HTR-8/SVneo (cell line): Measurements from ENCODE around the gene EIF4G3.
A peak's percentile ranks its signal among the peaks of the same experiment; 100 is the strongest.
"Not testable (repeated sequence)": the region's sequence is repeated elsewhere in the genome, so short reads cannot be mapped to it uniquely, and the experiment has no call there.

Experiments used
- DNase-seq: peaks from one replicate; pipeline ENCODE4 v3.0.0; 2011; ENCODE audit warnings: low spot score, mixed read lengths; ENCODE audit not compliant: insufficient read length
- FAIRE-seq: peaks from 2 replicates; lab custom pipeline; 2011; peaks lifted over from hg19 to GRCh38; lab: Jason Lieb, UNC

Gene EIF4G3

DNA sequence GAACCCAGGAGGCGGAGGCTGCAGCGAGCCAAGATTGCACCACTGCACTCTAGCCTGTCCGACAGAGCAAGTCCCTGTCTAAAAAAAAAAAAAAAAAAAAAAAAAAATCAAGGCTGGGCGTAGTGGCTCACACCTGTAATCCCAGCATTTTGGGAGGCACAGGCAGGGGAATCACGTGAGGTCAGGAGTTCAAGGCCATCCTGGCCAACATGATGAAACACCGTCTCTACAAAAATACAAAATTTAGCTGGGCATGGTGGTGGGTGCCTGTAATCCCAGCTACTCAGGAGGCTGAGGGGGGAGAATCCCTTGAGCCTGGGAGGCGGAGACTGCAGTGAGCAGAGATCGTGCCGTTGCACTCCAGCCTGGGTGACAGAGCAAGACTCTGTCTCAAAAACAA is 387.1 kb downstream of the EIF4G3 start:
- not testable (repeated sequence) for FAIRE-seq, DNase-seq

DNA sequence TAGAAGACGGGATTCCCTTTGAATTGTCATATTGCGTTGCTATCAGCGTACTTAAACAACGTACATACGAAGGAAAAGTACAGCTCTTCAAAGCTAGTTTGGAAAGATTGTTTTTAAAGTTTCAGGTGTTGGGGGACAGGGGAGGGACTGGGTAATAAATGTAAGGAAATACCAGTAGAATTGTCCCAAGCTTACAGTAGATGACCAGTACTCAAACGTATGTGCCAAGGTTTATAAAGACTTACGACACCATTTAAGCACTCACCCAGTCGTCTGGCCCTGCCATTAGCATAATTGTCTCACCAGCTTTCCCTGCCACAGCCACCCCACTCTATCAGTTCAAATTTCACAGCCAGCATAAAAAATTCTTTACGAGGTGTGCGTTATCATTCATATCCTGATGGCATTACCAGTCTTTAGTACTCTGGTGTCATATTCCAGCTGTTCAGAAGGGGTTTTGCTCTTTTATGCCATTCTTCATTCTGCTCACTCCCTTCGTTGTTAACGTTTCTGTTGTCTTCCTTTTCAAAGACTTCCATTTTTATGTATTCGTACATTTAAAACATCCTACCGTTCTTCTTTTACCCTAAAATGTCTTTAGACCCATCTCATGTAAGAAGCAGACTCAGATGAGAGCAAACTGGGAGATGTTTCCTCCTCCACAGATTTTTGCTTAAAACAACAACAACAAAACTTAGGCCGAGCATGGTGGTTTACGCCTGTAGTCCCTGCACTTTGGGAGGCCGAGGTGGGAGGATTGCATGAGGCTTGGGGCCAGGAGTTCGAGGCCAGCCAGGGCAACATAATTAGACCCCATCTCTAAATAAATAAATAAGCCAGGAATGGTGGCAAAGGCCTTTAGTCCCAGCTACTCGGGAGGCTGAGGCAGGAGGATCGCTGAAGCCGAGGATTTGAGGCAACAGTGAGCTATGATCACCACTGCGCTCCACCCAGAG is 388.6 kb downstream of the EIF4G3 start:
- DNase-seq (peak; percentile 35), FAIRE-seq (no peak)

GRCh38 chr1:20787029-20787839 is 389.5 kb downstream of the EIF4G3 start, which contains the start of gene HP1BP3:
TSS of gene HP1BP3 (minus strand) at chr1:20787307. CDS start at chr1:20780440, 6,867 bp downstream.
- FAIRE-seq: no peak
- DNase-seq: peak; percentile 68

DNA sequence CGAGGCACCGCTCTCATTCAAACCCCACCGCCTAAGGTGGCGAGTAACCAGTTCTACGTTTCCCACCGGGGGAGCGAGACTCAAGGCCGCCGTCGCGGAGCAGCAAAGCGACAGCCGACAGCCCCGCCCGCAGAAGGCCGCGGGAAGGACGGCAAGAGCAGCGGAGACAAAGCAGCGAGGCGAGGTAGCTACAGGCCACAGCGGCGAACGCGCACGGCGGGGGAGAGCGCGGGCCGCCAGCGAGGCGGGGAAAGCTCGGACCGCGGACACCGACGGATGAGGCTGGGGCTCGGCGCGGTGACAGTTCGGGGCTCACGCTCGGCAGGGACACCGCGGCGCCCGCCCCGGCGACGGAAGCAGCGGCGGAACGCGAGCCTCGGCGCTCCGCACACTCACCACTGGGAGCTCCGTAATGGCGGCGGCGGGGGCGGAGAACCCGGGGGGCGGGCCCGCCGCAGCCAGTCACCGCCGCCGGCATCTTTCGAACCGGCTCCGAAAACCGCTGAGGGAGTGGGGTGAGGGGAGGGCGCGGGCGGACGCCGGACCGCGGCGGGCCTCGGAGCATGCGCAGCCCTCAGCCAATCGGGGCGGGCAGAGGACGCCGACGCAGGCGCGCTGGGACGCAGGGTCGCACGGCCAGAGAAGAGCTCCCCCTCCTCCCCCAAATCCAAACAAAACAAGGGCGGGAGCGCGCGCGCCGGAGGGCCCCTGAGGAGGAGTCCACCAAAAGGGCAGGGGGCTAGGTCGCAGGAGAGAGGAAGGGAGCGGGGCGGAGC is 390.3 kb downstream of the EIF4G3 start:
- peak; percentile 85 for FAIRE-seq
- DNase-seq: peak; percentile 90

- no peak for FAIRE-seq
- DNase-seq: no peak
Measured at GRCh38 chr1:20785907-20786252, 390.8 kb downstream of the EIF4G3 start.

DNA sequence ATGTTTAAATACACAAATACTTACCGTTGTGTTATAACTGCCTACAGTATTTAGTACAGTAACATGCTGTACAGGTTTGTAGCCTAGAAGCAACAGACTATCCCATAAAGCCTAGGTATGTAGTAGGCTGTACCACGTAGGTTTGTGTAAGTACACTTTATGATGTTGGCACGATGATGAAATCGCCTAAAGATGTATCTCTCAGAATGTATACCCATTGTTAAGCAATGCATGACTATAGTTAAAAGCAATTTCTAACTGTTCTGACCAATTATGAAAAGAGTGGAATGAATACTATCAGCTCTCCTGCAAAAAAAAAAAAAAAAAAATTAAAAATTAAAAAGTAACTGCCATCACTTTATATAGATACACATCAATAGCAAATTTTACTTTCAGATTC is 401.0 kb downstream of the EIF4G3 start:
- DNase-seq (no peak), FAIRE-seq (no peak)

DNA sequence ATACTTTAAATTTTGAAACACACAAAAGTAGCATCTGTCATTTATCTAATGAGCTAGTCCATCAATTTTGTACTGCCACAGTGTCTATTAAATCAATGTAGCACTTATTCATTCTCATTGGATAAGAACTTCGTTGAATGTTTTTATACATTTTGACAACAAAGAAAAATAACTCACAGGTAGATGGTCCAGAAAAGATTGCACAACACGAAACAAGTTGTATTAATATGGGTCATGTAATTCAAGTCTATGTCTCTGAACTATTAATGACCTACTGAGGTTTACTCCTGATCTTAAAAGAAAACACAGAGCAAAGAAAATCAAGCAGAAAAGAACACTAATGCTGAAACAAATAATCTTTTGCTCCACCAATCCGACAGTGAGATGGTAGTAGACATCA is 404.9 kb downstream of the EIF4G3 start:
- no peak for DNase-seq
- no peak for FAIRE-seq

GRCh38 chr1:20770314-20771087 is 406.2 kb downstream of the EIF4G3 start:
- no peak for DNase-seq
- no peak for FAIRE-seq

- DNase-seq (no peak), FAIRE-seq (no peak)
Measured at GRCh38 chr1:20767271-20767670, 409.4 kb downstream of the EIF4G3 start.

GRCh38 chr1:20763417-20763816 is 413.3 kb downstream of the EIF4G3 start:
- FAIRE-seq: no peak
- no peak for DNase-seq

- no peak for FAIRE-seq
Measured at GRCh38 chr1:20760322-20760721, 416.4 kb downstream of the EIF4G3 start.

More at GRCh38 chr1:20760322-20760721, 416.4 kb downstream of the EIF4G3 start:
- DNase-seq: no peak
